GM12878 (cell line): ENCODE measurements around the gene RIC1.

Experiments used
- BCL3 ChIP-seq: IDR thresholded peaks from 2 replicates; pipeline ENCODE4 v1.6.1; 2011; ENCODE audit warnings: borderline replicate concordance, low read depth, mild to moderate bottlenecking, moderate library complexity, low read length; ENCODE audit not compliant: insufficient read depth, poor library complexity, severe bottlenecking
- CHD4 ChIP-seq: fragments of 200-600 bp; sonication (generic); IDR thresholded peaks from 2 replicates; pipeline ENCODE4 v1.6.1; 2016; ENCODE audit warnings: mild to moderate bottlenecking
- FOS ChIP-seq: IDR thresholded peaks from 3 replicates; pipeline ENCODE4 v1.6.1; 2011; ENCODE audit warnings: borderline replicate concordance; ENCODE audit not compliant: insufficient read length; ENCODE audit errors: extremely low read depth
- FOXK2 ChIP-seq: fragments of 450-650 bp; IDR thresholded peaks from 2 replicates; pipeline ENCODE4 v1.6.1; 2017; ENCODE audit warnings: mild to moderate bottlenecking, moderate library complexity
- GATAD2B ChIP-seq: fragments of 450-650 bp; conservative IDR thresholded peaks from 2 replicates; pipeline ENCODE4 v1.6.1; 2017; ENCODE audit warnings: low read depth, mild to moderate bottlenecking, moderate library complexity
- HDAC6 ChIP-seq: fragments of 200-600 bp; sonication (generic); IDR thresholded peaks from one replicate; pipeline ENCODE4 v1.8.0; 2017; ENCODE audit warnings: antibody characterized with exemption; ENCODE audit not compliant: unreplicated experiment
- POLR2A ChIP-seq: IDR thresholded peaks from 2 replicates; pipeline ENCODE4 v1.6.1; 2011; ENCODE audit warnings: low read depth, mild to moderate bottlenecking, low read length
- RBBP5 ChIP-seq: fragments of 200-600 bp; sonication (generic); conservative IDR thresholded peaks from 2 replicates; pipeline ENCODE4 v1.6.1; 2016
- SRF ChIP-seq, 2 experiments: IDR thresholded peaks; 2 replicates each; pipeline ENCODE4 v1.6.1; 2011; ENCODE audit warnings: low read depth in 2 of 2, low read length in 2 of 2, mild to moderate bottlenecking in 1 of 2, moderate library complexity in 1 of 2
- STAT3 ChIP-seq: IDR thresholded peaks from 2 replicates; pipeline ENCODE4 v1.6.1; 2011; ENCODE audit warnings: low read depth, low read length, improper control_type of control experiment
- TCF12 ChIP-seq: IDR thresholded peaks from 2 replicates; pipeline ENCODE4 v1.6.1; 2011; ENCODE audit warnings: low read depth, mild to moderate bottlenecking, low read length
- ZZZ3 ChIP-seq: IDR thresholded peaks from 2 replicates; pipeline ENCODE4 v1.6.1; 2011; ENCODE audit warnings: low read depth; ENCODE audit not compliant: control insufficient read depth, insufficient read length
- TF ChIP-seq, protein P1 (sequence below): IDR thresholded peaks from 2 replicates; pipeline ENCODE4 v1.6.1; 2011; ENCODE audit warnings: low read depth, mild to moderate bottlenecking, low read length, moderate library complexity, borderline replicate concordance; ENCODE audit errors: extremely low read depth
- TF ChIP-seq, protein P2 (sequence below), 3 experiments: IDR thresholded peaks in 2 of 3; conservative IDR thresholded peaks in 1 of 3; 2 replicates each; pipeline ENCODE4 v1.5.1; 2011; ENCODE audit warnings: low read depth in 3 of 3, low read length in 3 of 3, mild to moderate bottlenecking in 3 of 3, control low read depth in 2 of 3, moderate library complexity in 2 of 3, inconsistent platforms in 1 of 3, mixed read lengths in 1 of 3; ENCODE audit not compliant: control insufficient read depth in 2 of 3, insufficient read depth in 1 of 3; ENCODE audit errors: extremely low read depth in 1 of 3

DNA sequence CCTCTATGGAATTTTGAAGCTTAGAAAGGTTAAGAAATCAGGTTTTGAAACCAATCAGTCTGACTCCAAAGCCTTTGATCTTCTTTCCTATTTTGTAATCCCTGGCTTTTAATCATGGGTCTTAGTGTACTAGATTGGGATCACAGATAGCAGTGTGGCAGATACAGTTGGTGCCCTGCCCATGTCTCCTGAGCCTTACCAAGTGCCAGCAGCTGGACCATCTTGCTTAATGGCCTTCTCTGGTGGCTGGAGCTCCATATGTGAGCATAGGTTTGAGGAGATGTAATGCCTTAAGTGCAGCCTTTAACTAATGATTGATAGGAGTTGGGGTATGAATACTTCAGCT lies 16.7 kb upstream of the RIC1 start:
- TF ChIP-seq RBBP5 (no peak), SRF (IDR thresholded peaks at IDR 0.05; ENCODE audit: low read depth in 2 of 2, low read length in 2 of 2) (no peak), HDAC6 (no peak), STAT3 (no peak), POLR2A (no peak), TCF12 (no peak), GATAD2B (no peak), CHD4 (no peak), ZZZ3 (no peak), FOS (no peak), FOXK2 (no peak), BCL3 (no peak)
- TF ChIP-seq, protein P1, sequence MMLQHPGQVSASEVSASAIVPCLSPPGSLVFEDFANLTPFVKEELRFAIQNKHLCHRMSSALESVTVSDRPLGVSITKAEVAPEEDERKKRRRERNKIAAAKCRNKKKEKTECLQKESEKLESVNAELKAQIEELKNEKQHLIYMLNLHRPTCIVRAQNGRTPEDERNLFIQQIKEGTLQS = no peak
- TF ChIP-seq, protein P2, sequence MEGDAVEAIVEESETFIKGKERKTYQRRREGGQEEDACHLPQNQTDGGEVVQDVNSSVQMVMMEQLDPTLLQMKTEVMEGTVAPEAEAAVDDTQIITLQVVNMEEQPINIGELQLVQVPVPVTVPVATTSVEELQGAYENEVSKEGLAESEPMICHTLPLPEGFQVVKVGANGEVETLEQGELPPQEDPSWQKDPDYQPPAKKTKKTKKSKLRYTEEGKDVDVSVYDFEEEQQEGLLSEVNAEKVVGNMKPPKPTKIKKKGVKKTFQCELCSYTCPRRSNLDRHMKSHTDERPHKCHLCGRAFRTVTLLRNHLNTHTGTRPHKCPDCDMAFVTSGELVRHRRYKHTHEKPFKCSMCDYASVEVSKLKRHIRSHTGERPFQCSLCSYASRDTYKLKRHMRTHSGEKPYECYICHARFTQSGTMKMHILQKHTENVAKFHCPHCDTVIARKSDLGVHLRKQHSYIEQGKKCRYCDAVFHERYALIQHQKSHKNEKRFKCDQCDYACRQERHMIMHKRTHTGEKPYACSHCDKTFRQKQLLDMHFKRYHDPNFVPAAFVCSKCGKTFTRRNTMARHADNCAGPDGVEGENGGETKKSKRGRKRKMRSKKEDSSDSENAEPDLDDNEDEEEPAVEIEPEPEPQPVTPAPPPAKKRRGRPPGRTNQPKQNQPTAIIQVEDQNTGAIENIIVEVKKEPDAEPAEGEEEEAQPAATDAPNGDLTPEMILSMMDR (IDR thresholded peaks at IDR 0.05 in 2 of 3, conservative IDR thresholded peaks at IDR 0.05 in 1 of 3; ENCODE audit: control insufficient read depth in 2 of 3, extremely low read depth in 1 of 3, insufficient read depth in 1 of 3, low read depth in 3 of 3, low read length in 3 of 3) = no peak
